Stimulated activated CD8-positive, alpha-beta memory T cell treated with anti-CD3 and anti-CD28 coated beads, Interleukin-12 subunit alpha, Interleukin-12 subunit beta, amount 100 ng/mL, for 24 hours (primary cell): ENCODE data around the gene MATCAP1.

Source experiments
- DNase-seq: peaks from one replicate; pipeline ENCODE4 v3.0.0-alpha.2; 2020; ENCODE audit errors: extremely low read depth

Gene MATCAP1

GRCh38 chr16:67208154-67208896 lies 24.6 kb upstream of the MATCAP1 start:
- DNase-seq: no peak

GRCh38 chr16:67207249-67208091 lies 23.7 kb upstream of the MATCAP1 start:
- DNase-seq: no peak

- no peak for DNase-seq
Measured at GRCh38 chr16:67206838-67207248, 23.1 kb upstream of the MATCAP1 start.

GRCh38 chr16:67206129-67206837 lies 22.5 kb upstream of the MATCAP1 start:
- DNase-seq: no peak

- no peak for DNase-seq
Measured at GRCh38 chr16:67204076-67204475, 20.3 kb upstream of the MATCAP1 start.

- DNase-seq: no peak
Measured at GRCh38 chr16:67202956-67203493, 19.3 kb upstream of the MATCAP1 start.

GRCh38 chr16:67202426-67202825 lies 18.7 kb upstream of the MATCAP1 start:
- no peak for DNase-seq

- DNase-seq: no peak
Measured at GRCh38 chr16:67201411-67202345, 17.9 kb upstream of the MATCAP1 start.

GRCh38 chr16:67200491-67200890 lies 16.7 kb upstream of the MATCAP1 start:
- no peak for DNase-seq

- no peak for DNase-seq
Measured at GRCh38 chr16:67199808-67200198, 16.0 kb upstream of the MATCAP1 start.

GRCh38 chr16:67199011-67199807 lies 15.4 kb upstream of the MATCAP1 start, which contains the start of gene ELMO3:
Gene ELMO3 (plus strand): TSS chr16:67199131. CDS start chr16:67199327, 196 bp downstream.
- DNase-seq: no peak

- no peak for DNase-seq
Measured at GRCh38 chr16:67198238-67198734, 14.5 kb upstream of the MATCAP1 start.

- DNase-seq: no peak
Measured at GRCh38 chr16:67197704-67198103, 13.9 kb upstream of the MATCAP1 start.

GRCh38 chr16:67196881-67197280 lies 13.1 kb upstream of the MATCAP1 start:
- DNase-seq: no peak

- DNase-seq: no peak
Measured at GRCh38 chr16:67195676-67196075, 11.9 kb upstream of the MATCAP1 start.

- no peak for DNase-seq
Measured at GRCh38 chr16:67194260-67194659, 10.5 kb upstream of the MATCAP1 start.

- no peak for DNase-seq
Measured at GRCh38 chr16:67193536-67193935, 9.8 kb upstream of the MATCAP1 start.

- no peak for DNase-seq
Measured at GRCh38 chr16:67192781-67193361, 9.1 kb upstream of the MATCAP1 start.

- DNase-seq: peak; percentile 70
Measured at GRCh38 chr16:67191995-67192681, 8.4 kb upstream of the MATCAP1 start, which contains the start of gene E2F4. Gene E2F4 (plus strand): TSS chr16:67192155. CDS start chr16:67192228, 73 bp downstream.
